ENCODE measurements around the gene LPCAT4. TPM values are rescaled to one million over a fixed set of nuclear protein-coding genes. Genes with fewer than 3 reads are reported as not detected.

Gene LPCAT4
- total and polyA plus RNA-seq, 2 donors (not counting 1 experiment from before 2014, with no cell fraction given) = 6.3 to 21.8 TPM

Other genes with a start within 250 kb of the LPCAT4 start
- 35.0 and 39.8 TPM in 2 replicates for gene KATNBL1, start 157.1 kb downstream of the LPCAT4 start, total RNA-seq
- gene KATNBL1, start 157.1 kb downstream of the LPCAT4 start, polyA plus RNA-seq = 25.8 and 26.4 TPM in 2 replicates
- gene EMC4, start 142.2 kb downstream of the LPCAT4 start, total RNA-seq = 170 and 205 TPM in 2 replicates
- 137 and 146 TPM in 2 replicates for gene EMC4, start 142.2 kb downstream of the LPCAT4 start, polyA plus RNA-seq
- 18.5 and 26.9 TPM in 2 replicates for gene SLC12A6, start 29.4 kb downstream of the LPCAT4 start, total RNA-seq
- 15.7 and 19.2 TPM in 2 replicates for gene SLC12A6, start 29.4 kb downstream of the LPCAT4 start, polyA plus RNA-seq
- gene NOP10, start 24.1 kb downstream of the LPCAT4 start, total RNA-seq = 151 and 189 TPM in 2 replicates
- 277 and 392 TPM in 2 replicates for gene NOP10, start 24.1 kb downstream of the LPCAT4 start, polyA plus RNA-seq
- gene NUTM1, start 23.9 kb downstream of the LPCAT4 start, total RNA-seq = not detected in 2 replicates
- gene NUTM1, start 23.9 kb downstream of the LPCAT4 start, polyA plus RNA-seq = not detected in 2 replicates
- 3.3 and 9.0 TPM in 2 replicates for gene GOLGA8A, start 70.6 kb upstream of the LPCAT4 start, total RNA-seq
- 10.6 and 18.1 TPM in 2 replicates for gene GOLGA8A, start 70.6 kb upstream of the LPCAT4 start, polyA plus RNA-seq
- 14.7 and 19.5 TPM in 2 replicates for gene GOLGA8B, start 216.5 kb upstream of the LPCAT4 start, total RNA-seq
- gene GOLGA8B, start 216.5 kb upstream of the LPCAT4 start, polyA plus RNA-seq = 9.4 and 19.6 TPM in 2 replicates

Measured in fibroblast of lung (primary cell).